Upper lobe of left lung (tissue), 4 donors: Measurements from ENCODE around the gene NELFB.

Experiments used
- CTCF ChIP-seq, 6 experiments: fragments of 450-650 bp in 4 of 6; fragments of 200-600 bp in 2 of 6; sonication (generic) in 2 of 6; IDR thresholded peaks; one replicate each; pipeline ENCODE4 v1.5.1; 2016 to 2019; ENCODE audit warnings: antibody characterized with exemption in 6 of 6
- EP300 ChIP-seq, 4 donors: sonication (generic); formaldehyde crosslinking; IDR thresholded peaks; one replicate each; pipeline ENCODE4 v1.5.1; 2017; ENCODE audit warnings: antibody characterized with exemption in 4 of 4, control low read depth in 2 of 4
- POLR2A ChIP-seq, 4 donors: fragments of 450-650 bp; IDR thresholded peaks; one replicate each; pipeline ENCODE4 v1.5.1; 2016 to 2017; ENCODE audit warnings: antibody characterized with exemption in 4 of 4, mild to moderate bottlenecking in 2 of 4
- POLR2AphosphoS5 ChIP-seq, 2 donors: sonication (generic); formaldehyde crosslinking; IDR thresholded peaks; one replicate each; pipeline ENCODE4 v1.5.1; 2017; ENCODE audit warnings: antibody characterized with exemption in 2 of 2

DNA sequence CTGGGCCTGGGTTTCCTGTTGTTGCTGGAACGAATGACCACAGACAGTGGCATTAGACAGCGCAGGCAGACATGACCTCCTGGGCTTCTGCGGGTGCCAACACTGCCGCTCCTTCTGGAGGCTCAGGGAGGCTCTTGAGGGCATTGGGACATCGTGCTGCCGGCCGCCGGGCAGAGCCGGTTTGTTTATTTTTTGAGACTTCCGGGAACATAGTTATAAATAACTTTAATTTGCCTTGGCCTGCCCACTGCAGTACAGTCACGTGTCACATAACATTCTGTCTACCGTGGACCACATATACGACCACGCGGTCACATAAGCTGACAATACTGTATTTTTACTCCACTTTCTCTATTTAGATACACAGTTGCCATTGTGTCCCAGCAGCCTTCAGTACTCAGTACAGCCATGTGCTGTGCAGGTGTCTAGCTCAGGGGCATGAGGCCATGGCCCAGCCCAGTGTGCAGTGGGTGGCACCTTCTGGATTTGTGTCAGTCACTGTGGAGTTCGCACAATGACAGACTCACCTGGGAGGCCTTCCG, 14.2 kb downstream of the NELFB start:
- TF ChIP-seq CTCF (IDR thresholded peaks at IDR 0.05): no peak
- peak in 2 of 4 donors; percentile 36 to 47 for TF ChIP-seq POLR2A (IDR thresholded peaks at IDR 0.05)
- peak in 2 of 4 donors; percentile 44 to 59 for TF ChIP-seq EP300 (IDR thresholded peaks at IDR 0.05)
- peak; percentile 60 to 76 for TF ChIP-seq POLR2AphosphoS5 (IDR thresholded peaks at IDR 0.05)
